Measurements from ENCODE around the gene RADX.
"Not testable (repeated sequence)": the region's sequence is repeated elsewhere in the genome, so short reads cannot be mapped to it uniquely, and the experiment has no call there.

Gene RADX, protein sequence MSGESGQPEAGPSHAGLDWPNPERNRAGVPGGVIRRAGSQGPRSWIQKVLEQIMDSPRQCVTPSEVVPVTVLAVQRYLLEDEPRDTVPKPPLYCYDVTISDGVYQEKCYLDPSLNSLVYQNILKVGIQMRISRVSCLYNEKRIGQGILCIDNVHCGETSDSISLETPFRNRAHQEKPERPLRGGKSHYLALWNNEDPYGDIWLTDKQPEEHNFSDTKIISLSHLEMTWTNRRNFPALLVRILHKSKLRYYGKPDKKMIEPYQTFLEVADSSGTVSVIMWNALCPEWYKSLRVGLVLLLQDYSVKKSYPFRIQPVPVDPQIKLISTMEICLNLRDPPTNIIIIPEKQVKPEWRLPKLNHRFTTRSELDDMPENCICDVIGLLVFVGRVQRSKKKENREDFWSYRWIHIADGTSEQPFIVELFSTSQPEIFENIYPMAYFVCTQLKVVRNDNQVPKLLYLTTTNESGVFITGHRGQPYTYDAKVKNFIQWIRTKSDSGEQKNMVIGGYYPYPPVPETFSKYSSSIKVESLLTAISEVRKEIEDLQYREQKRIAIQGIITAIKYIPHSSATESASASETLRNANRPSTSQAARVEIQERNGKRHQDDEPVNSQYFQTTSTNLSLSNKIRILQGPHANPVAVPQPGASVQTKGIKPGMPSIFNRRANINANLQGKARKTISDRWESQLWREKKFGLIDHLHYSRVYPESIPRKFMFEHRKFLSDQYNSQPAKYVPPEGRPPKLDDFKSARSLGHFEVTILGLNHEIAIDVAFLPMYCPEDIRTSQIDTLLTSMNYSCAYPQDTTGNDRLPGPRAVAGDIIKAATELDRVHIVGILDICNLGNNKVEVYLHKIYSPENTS

DNA sequence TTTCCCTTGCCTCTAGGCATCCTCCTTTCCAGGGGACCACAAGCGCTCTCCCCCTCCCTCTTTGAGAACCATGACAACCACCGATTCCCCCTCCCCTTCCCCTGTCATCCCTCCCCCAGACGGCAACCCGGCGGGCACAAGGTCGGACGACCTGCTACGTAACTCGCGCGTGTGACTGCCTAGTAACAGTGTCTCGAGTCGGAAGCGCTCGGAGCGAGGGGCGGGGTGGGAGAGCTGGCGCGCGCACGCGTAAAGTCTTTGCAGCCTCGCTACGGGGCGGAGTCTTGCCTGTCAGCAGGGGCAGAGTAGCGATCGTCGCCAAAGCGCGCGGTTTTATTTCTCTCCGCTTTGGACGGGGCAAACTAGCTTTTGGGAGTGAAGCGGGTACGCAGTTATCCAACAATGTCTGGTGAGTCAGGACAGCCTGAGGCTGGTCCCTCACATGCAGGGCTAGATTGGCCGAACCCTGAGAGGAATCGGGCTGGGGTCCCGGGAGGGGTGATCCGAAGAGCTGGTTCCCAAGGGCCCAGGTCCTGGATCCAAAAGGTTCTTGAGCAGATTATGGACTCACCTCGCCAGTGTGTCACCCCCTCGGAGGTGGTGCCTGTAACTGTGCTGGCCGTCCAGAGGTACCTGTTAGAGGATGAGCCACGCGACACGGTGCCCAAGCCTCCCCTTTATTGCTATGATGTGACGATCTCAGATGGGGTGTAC is at the start of gene RADX:
Gene RADX, plus strand, starts transcription at position 300 of the 714 bp plus-strand sequence. Its CDS starts 103 bp downstream, at position 403.
- peak; percentile 83 for DNase-seq

DNA sequence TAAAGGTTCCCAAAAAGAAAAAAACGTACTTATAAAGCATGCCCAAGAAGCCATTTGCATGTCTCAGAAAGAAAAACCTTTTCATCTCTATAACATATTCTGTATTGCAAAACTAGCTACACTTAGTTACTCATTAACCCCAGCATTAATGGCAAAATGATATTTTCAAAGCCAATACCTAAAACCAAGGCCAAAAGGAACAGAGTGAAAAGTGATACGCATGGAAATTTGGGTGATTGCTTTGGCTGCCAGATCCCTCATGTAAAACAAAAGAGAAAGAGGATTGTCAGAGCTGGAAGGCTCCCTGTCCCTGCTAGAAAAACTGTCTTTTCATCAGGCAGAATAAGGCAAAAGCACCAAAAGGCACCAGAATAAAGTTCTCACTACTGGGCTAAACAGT is 46.8 kb upstream of the RADX start:
- DNase-seq = no peak

DNA sequence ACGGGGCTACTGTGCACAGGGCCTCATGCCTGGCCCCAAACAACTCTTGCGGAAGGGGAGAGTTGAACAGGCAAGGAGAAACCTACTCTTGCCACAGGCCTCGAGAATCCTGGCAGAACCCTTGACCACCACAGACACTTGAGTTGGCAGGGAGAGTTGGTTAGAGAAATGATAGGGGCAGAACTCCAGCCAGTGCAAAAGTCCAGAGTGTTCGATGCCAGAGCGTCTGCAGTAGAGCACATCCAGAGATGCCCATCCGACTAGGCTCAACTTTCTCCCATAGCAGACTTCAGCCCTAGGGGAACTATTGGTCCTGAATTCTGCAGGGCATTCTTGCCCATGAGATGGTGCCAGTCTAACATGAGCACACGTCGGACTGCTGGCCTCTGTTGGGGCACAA is 45.4 kb upstream of the RADX start:
- DNase-seq = no peak

DNA sequence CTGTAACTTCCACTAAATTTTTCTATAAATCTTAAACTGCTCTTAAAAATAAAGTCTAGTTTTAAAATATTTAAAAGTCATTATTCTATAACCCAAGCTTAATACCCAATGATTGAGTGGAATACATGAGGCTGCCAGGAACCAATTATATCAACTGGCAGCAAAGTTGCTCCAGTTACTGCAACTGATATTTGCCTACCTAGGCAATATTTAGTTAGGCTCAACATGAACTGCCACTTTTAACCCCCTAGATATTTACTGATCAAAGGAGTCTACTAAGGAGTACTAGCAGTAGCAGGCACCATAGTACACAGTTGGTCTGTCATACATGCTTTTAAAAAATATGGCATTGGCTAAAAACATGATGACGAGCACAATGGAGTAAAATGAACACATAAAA is 29.9 kb upstream of the RADX start:
- DNase-seq = no peak

DNA sequence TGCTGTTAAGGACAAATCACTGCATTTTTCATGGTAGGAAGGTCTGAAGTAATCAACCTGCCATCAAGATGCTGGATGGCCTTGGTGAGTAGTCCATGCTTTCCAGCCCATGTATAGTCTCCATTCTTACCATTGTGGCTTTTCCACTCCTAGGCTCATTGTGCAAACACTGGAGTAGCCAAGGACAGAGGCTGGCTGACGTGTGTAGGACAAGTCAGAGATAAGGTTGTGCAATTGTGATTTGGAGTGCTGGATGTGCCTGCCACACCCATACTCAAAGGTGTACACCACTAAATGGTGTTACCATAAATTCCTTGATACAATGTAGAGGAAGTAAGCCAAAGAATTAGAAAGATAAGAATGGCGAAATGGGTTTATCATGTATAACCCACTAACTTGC is 26.3 kb upstream of the RADX start:
- DNase-seq = no peak

DNA sequence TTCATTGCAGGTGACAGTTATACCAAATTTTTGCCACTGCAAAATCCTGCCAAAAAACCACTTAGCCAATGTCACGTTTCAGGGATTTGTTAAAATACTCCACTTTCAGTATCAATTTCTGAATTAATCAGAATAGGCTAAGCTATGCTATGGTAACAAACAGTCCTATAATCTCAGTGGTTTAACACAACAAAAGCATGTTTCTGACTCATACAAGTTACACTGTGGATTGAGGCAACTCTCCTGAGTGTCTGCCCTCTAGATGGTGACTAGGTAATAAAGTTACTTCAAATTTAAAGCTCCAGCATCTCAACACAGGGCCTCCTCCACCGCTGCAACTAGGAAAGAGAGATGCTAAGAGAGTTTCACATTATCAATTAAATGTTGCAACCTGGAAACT is 23.0 kb upstream of the RADX start:
- no peak for DNase-seq

DNA sequence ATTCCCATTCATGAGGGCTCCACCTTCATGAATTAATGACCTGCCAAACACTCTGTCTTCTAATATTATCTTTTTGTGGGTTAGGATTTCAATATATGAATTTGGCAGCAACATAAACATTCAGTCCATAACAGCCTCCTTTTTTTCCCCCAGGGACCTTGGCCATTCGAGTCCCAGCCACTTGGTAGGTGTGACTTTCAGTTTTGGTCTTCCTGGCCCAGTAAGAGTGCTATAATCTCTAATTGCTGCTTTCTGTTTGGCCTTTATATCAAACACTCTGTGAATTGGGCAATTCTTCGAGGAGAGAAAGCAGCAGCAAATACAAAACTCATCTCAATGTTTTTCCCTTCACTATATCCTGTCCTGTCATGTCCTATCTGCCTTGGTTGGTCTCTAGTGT is 12.4 kb upstream of the RADX start:
- DNase-seq = no peak

DNA sequence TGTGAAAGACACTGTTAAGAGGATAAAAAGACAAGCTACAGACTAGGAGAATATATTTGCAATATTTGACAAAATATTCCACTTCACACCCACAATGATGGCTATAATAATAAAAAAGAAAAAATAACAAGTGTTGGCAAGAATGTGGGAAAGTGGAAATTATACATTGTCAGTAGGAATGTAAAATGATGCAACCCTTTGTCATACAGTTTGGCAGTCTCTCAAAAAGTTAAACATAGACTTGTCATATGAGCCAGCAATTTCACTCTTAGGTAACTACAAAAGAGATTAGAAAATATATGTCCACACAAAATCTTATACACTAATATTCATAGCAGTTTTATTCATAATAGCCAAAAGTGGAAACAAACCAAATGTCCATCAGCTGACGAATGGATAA is 5.2 kb upstream of the RADX start:
- DNase-seq = no peak

DNA sequence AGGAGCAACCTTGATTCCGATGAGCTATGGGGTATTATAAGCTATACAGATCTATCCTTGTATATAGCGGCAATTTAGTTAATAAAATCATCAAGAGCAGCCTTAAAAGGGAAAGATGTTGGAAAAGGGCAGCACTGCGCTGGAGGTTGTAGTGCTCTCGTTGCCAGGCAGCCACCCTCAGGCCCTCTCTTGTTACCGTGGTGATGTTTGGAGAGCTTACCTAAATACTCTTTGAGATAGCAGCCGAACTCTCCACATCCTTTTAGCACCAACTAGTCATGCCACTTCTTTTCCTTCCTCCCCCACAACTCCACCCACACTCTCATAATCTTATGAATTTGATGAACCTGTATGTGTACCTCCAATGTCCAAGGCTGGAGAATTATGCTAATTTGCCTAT is 3.8 kb upstream of the RADX start:
- DNase-seq = no peak

DNA sequence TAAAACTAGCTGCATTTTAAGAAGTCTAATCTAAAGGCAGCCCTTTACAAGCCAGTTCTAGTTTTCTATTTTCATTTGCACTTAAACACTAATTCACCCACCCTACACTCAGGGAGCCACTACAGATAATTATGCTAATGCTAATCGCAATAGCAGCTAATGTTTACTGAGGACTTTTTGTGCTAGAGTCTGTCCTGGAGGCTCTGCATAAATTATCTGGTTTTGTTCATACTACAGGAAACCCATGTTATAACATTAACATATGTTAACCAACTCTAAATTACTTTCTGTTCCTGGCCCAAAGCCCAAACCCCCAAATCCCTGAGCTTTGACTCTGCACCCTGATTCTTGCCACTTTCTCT is 480 bp upstream of the RADX start:
- DNase-seq = no peak

DNA sequence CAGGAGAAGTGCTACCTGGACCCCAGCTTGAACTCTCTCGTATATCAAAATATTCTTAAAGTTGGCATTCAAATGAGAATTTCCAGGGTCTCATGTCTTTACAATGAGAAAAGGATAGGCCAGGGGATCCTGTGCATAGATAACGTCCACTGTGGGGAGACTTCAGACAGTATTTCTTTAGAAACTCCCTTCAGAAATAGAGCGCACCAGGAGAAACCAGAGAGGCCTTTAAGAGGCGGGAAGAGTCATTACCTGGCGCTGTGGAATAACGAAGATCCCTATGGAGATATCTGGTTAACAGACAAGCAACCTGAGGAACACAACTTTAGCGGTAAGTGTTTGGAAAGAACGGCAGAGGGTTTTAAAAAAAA is 600 bp downstream of the RADX start:
- no peak for DNase-seq

DNA sequence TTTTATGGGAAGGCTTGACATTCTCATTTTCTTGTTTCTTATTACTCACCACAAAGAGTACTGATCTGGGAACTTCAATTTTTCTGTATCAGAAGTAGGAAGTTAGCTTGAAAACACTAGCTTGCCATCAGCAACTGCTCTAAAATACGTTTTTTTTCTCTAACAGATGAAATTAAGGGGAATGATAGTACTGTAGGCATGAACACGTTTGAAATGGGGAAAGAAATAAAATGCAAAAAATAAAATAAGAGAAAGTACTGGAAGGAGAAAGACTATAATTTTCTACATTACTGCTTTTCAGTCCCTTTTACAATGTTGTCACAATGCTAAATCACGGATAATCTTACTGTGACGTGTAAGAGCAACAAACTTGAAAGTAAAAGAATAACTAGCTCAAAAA is 1.5 kb downstream of the RADX start:
- no peak for DNase-seq

DNA sequence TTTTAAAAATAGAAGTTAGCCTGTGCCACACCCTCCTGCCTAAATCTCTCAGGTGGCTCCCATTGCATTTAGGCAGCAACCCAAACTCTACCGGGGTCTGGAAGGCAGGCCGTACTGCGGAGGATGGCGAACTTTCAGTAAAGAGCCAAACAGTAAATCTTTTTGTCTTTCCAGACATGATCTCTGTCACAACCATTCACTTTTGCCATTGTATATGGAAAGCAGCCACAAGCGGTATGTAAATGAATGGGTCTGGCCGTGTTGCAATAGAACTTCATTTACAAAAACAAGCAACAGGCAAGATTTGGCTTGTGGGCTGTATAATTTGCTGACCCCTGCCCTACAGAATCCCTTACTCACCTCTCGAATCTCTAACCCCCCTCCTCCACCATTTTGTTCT is 3.3 kb downstream of the RADX start:
- DNase-seq = no peak

DNA sequence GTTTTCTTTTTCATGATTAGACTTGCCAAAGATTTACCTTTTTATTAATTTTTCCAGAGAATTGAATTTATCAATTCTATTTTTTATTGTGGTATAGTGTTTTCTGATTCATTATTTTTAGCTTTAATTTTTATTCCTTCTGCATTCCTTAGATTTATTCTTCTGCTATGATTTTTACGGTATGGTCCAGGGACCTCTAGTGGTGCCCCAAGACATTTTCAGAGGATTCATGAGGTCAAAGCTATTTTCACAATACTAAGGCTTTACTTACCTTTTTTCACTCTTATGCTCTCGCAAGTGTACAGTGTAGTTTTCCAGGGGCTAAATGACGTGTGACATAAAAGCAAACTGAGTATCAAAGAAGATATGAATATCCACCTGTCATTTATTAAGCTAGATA is 8.0 kb downstream of the RADX start:
- no peak for DNase-seq

DNA sequence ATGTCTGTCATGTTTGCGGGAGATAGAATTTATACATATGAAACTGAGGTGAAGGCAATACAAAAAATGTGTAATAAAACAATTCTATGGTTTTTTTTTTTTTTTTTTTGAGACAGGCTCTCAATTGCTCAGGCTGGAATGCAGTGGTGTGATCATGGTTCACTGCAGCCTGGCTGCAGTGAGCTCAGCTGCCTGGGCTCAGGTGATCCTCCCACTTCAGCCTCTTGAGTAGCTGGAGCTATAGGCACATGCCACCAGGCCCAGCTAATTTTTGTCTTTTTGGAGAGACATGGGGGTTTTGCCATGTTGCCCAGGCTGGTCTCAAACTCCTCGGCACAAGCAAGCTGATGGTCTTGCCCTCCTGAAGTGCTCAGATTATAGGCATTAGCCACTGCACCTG is 10.1 kb downstream of the RADX start:
- DNase-seq = no peak

DNA sequence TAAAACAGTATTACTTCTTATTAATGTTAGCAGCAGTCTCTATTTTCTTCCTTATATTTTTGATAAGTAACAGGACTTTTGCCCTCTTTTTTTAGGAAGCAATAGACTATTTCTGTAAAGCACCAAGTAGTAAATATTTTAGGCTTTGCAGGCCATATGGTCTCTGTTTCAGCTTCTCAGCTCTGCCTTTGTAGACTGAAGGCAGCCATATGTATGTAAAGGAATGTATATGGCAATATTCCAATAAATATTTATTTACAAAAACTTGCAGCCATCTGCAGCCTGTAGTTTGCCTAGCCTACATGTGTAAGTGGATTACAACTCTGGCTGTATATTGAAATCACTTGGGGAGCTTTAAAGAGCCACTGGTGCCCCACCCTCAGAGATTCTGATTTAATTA is 15.0 kb downstream of the RADX start:
- no peak for DNase-seq

DNA sequence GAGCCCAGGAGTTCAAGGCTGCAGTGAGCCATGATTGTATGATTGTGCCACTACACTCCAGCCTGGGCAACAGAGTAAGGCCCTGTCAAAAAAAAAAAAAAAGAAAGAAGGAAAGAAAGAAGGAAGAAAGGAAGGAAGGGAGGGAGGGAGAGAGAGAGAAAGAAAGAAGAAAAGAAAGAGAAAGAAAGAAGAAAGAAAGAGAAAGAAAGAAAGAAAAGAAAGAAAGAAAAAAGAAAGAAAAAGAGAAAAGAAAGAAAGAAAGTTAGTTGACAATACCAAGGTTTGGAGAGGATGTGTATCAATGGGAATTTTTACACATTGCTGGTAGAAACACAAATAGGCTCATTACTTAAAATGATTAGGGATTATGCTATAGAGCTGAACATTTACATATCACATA is 19.8 kb downstream of the RADX start:
- DNase-seq = no peak

DNA sequence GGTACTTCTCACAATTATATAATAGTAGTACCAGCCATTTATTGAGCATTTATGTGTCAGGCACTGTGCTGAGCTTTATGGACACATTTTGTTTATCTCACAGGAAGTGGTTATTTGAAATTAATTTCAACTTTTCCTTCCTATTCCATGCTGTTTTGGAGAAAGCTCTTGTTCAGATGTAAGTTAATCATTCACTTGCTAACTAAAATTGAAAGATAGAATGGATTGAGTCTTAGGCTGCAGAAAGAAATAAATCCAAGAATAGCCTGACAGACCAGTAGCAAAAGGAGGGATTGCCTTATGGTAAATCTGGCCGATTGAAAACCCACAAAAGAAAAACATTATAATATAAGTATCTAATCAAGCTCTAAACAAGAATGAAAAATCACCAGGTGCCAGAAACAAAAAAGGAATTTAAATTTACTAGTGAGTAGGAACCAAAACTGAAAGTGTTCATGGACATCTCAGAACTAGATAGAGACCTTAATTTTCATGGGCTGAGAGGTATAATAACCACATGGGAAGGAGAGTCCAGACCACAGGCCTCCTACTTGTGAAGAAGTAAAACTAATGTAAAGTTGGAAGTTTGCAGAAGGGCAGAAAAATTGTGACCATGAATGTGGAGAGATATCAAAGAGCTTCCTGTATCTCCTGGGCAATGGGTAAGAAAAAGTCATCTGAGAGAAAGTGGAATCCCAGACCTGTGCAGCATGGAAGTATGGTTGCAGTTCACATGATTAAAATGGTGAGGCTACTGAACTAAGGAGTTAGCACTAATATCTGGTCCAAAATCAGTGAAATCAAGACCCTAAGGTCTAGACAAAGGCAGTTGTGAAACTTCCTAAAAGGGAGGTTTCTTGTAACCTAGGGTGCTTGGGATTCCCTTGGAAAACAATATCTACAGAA is 38.0 kb downstream of the RADX start:
- no peak for DNase-seq

DNA sequence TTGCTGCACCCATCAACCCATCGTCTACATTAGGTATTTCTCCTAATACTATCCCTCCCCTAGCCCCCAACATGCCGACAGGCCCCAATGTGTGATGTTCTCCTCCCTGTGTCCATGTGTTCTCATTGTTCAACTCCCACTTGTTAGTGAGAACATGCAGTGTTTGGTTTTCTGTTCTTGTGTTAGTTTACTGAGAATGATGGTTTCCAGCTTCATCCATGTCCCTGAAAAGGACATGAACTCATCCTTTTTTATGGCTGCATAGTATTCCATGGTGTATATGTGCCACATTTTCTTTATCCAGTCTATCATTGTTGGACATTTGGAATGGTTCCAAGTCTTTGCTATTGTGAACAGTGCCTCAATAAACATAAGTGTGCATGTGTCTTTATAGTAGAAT is 41.8 kb downstream of the RADX start:
- DNase-seq = not testable (repeated sequence)

DNA sequence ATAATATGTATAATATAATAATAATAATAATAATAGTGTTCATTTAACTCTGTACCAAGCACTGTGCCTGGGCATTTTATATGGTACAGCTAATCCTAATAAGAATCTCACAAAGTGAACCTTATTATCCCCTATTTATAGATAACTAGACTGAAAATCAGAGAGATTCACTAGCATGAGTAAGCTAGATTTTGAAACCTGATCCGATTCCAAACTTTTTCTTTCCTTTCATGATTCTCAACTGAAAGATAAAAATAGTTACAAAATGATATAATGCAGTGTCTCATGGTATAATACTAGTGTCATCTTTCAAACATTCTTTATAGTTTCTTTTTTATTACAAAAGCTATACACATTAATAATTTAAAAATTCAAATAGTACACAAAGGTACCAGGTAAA is 58.9 kb downstream of the RADX start:
- no peak for DNase-seq

DNA sequence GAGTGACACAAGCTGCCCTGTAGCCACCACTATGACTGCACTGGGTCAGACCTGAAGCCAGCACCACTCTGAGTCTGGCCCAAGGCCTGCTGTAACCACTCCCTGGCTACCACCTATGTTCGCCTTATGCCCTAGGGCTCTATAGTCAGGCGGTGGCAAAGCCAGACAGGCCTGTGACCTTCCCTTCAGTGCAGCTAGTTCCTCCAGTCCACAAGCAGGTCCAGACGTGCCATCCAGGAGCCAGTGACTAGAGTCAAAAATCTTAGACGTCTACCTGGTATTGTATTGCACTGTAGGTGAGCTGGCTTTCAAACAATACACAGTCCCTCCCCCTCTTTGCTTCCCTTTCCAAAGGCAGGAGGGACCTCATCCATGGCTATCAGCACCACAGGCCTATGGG is 60.7 kb downstream of the RADX start:
- no peak for DNase-seq

DNA sequence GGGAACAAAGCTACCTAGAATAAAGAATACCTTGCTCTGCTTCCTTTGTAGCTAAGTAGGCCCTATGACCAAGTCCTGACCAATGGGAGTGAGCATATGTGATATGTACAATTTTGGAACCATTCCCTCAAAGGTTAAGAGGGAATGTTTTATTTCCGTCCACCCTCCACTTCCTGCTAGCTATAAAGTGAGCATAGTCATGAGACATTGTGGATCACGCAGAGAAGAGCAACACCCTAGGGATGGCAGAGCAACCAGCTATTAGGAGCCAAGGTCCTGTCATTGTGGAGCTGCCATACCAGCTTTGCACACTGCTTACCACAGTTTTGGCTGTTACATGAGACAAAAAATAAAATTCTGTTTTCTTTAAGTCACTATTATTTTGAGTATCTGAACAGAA is 68.9 kb downstream of the RADX start:
- no peak for DNase-seq

DNA sequence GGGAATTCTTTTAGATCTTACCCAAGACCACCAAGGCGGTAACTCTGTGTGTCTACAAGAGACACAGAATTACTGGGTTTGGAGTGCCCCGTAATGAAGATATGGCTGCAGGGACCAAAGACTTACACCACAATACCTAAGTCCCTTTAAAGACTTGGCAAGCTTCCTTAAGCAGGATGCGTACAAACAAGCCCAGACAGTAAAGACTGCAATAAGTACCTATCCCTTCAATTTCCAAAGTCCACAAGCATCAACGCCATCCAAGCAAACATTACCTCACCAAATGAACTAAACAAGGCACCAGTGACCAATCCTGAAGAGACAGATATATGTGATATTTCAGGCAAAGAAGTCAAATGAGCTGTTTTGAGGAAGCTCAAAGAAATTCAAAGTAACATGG is 72.4 kb downstream of the RADX start:
- DNase-seq = no peak
